MCF 10A (cell line): ENCODE measurements around the gene BMPR1A. TPM values are rescaled to one million over a fixed set of nuclear protein-coding genes. Genes with fewer than 3 reads are reported as not detected.

Experiments
- BruUV-seq: library from RNA; stranded (reverse); fragments of 400-500 nt; replicated peaks from 2 replicates; lab custom pipeline; 2021; lab: Mats Ljungman, UMichigan
- CTCF ChIA-PET: fragments of 300-600 bp; sonication (Branson Sonifier 250); formaldehyde crosslinking; extraction: SDS; loops from one replicate; lab custom pipeline; 2021; ENCODE audit warnings: antibody characterized with exemption, inconsistent platforms; lab: Yijun Ruan, JAX
- POLR2A ChIA-PET: fragments of 300-600, 350-650 bp; sonication (Branson Sonifier 250); formaldehyde crosslinking; extraction: SDS; loops from one replicate; lab custom pipeline; 2020; ENCODE audit warnings: antibody characterized with exemption, inconsistent platforms; lab: Yijun Ruan, JAX
- DNase-seq: peaks from one replicate; pipeline ENCODE4 v3.0.0-alpha.2; 2018; ENCODE audit not compliant: unreplicated experiment
- H3K27ac Mint-ChIP-seq: one replicate; pipeline ENCODE4 v1.8.0; 2022; ENCODE audit warnings: mild to moderate bottlenecking, low read depth, mixed read lengths; ENCODE audit not compliant: unreplicated experiment
- H3K27me3 Mint-ChIP-seq: one replicate; pipeline ENCODE4 v1.8.0; 2022; ENCODE audit warnings: mixed read lengths; ENCODE audit not compliant: insufficient read depth, unreplicated experiment
- H3K36me3 Mint-ChIP-seq: one replicate; pipeline ENCODE4 v1.8.0; 2022; ENCODE audit warnings: mild to moderate bottlenecking, moderate library complexity, mixed read lengths; ENCODE audit not compliant: insufficient read depth, unreplicated experiment
- H3K4me1 Mint-ChIP-seq: one replicate; pipeline ENCODE4 v1.8.0; 2022; ENCODE audit warnings: mixed read lengths; ENCODE audit not compliant: insufficient read depth, unreplicated experiment
- H3K4me3 Mint-ChIP-seq: one replicate; pipeline ENCODE4 v1.8.0; 2022; ENCODE audit warnings: mild to moderate bottlenecking, moderate library complexity, mixed read lengths; ENCODE audit not compliant: unreplicated experiment
- H3K9me3 Mint-ChIP-seq: one replicate; pipeline ENCODE4 v1.8.0; 2022; ENCODE audit warnings: mixed read lengths; ENCODE audit not compliant: unreplicated experiment
- intact Hi-C: fragments of 100-400 bp; cut with micrococcal nuclease; formaldehyde crosslinking; loops from 2 replicates; pipeline ENCODE4 v1.14.1; 2022
- total RNA-seq: library from RNA; stranded (reverse); gene quantifications from 2 replicates; pipeline ENCODE4 v1.2.3, GENCODE V29; 2022
- TF ChIP-seq, protein P1 (sequence below): fragments of 200-600 bp; IDR thresholded peaks from one replicate; pipeline ENCODE4 v1.8.0; 2022; ENCODE audit warnings: antibody characterized with exemption, mild to moderate bottlenecking; ENCODE audit not compliant: unreplicated experiment

Gene BMPR1A
- total RNA-seq, 1 experiment from 2014 or later: 27.3 TPM

GRCh38 chr10:86755454-86755739, 1.0 kb upstream of the BMPR1A start:
- no TSS peak for BruUV-seq
- CTCF ChIA-PET: no interaction called here
- Mint-ChIP-seq H3K4me1 (peaks cover 42% of the 10 kb centered on the region), H3K36me3 (peaks cover 7% of the 10 kb centered on the region), H3K27me3 (no peaks in the 10 kb centered on the region), H3K4me3 (peak overlapping the region; percentile 84), H3K27ac (peak overlapping the region; percentile 84), H3K9me3 (no peaks in the 10 kb centered on the region)
- DNase-seq: no peak
- intact Hi-C loops: loop anchor here (5.0 kb wide), 3 partner anchors 42 to 163 kb away; no protein-coding TSS in a partner anchor
- POLR2A ChIA-PET: interaction anchor here (0.5 to 4.9 kb wide), 16 partner anchors 13 to 339 kb away, joined by 3 to 48 read pairs (median 4); partner anchors contain the start of genes GLUD1 and SHLD2
- TF ChIP-seq, protein P1, sequence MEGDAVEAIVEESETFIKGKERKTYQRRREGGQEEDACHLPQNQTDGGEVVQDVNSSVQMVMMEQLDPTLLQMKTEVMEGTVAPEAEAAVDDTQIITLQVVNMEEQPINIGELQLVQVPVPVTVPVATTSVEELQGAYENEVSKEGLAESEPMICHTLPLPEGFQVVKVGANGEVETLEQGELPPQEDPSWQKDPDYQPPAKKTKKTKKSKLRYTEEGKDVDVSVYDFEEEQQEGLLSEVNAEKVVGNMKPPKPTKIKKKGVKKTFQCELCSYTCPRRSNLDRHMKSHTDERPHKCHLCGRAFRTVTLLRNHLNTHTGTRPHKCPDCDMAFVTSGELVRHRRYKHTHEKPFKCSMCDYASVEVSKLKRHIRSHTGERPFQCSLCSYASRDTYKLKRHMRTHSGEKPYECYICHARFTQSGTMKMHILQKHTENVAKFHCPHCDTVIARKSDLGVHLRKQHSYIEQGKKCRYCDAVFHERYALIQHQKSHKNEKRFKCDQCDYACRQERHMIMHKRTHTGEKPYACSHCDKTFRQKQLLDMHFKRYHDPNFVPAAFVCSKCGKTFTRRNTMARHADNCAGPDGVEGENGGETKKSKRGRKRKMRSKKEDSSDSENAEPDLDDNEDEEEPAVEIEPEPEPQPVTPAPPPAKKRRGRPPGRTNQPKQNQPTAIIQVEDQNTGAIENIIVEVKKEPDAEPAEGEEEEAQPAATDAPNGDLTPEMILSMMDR: no peak

DNA sequence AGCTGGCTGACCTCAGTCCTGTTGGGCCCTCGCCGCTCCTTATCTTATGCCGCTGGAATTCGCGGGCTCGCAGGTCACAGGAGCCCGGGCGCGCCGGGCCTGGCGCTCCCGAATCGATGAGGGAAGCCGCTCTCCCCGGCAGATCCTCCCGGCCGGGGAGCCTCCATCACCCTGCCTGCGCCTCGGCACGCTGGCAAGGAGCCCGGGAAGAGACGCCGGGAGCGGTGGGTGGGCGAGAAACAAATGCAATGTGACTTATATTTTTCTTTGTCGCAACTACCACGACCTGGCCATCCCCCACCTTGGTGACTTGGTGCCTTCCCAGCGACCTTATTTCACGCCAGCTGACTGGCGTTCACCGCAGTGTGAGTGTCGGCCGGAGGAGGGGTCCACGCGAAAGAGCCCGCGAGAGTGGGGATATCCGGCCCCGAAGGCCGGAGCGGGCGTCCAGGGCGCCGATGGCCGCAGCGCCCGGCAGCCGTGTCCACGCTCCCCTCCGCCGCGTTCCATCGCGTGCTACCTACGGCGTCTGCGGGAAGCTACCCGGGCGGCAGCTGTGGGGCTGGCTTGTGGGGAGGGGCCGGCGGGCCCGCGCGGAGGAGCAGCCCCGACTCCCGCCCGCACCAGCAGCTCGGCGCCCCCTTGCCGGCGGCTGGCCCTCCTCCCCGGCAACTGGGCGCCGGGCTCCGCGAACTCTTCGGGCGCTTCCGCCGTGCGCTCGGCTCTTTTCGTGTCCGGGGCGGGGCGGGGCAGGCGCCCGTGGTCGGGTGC, 494 bp upstream of the BMPR1A start:
- intact Hi-C loops: loop anchor here (5.0 kb wide), 3 partner anchors 41 to 164 kb away; no protein-coding TSS in a partner anchor
- BruUV-seq: no TSS peak
- Mint-ChIP-seq H3K9me3 (no peaks in the 10 kb centered on the region), H3K27ac (peak overlapping the region; percentile 84), H3K36me3 (peaks cover 7% of the 10 kb centered on the region), H3K27me3 (no peaks in the 10 kb centered on the region), H3K4me3 (peak overlapping the region; percentile 84), H3K4me1 (peaks cover 42% of the 10 kb centered on the region)
- peak; percentile 67 for DNase-seq
- ChIA-PET POLR2A (interaction anchor here (0.5 to 4.9 kb wide), 23 partner anchors 12 to 339 kb away, joined by 3 to 48 read pairs (median 4); partner anchors contain the start of genes ADIRF, GLUD1 and SHLD2), CTCF (interaction anchor here (0.5 to 0.6 kb wide), 3 partner anchors 15 to 329 kb away, joined by 3 read pairs; no protein-coding TSS in a partner anchor)
- TF ChIP-seq, protein P1: no peak

DNA sequence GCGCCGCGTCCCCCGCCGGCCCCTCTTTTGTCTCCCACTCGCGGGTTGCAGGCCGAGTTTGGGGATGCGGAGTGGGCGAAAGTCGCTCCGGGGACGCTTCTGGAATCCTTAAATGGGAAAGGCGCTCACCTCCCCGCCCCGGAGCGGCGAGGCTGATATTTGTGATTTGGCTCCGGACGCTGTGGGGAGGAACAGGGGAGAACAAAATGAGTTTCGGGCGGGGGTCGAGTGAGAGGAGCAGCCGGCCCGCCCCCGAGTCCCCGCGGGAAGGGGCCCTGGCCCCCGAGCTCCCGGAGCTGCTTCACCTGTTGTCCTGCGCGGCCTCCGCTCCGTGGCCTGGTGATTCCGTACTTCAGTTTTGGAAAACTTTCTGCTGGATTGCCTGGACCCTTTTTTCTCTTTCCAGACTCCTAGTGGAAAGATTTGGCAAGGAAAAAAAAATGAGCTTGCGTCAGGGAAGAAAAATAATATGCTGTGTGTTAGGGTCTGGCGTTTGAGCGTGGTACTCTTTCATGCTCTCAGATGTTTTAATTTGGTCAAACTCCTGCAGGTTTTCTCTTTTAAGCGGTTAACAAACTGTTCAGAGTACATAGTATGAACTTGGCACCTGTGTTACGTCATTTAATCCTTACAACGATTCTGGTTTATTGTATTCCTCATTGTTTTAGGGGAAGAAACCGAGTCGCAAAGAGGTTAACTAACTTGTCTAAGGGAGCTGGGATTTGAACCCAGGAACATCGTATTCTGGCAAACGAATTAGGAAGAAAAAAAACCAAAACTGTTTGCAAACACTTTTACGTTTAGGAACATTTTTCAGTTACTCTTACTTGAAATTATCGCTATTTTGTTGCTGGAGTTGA, 924 bp downstream of the BMPR1A start:
- Mint-ChIP-seq H3K9me3 (no peaks in the 10 kb centered on the region), H3K4me3 (peak overlapping the region; percentile 84), H3K36me3 (peaks cover 7% of the 10 kb centered on the region), H3K27ac (peak overlapping the region; percentile 84), H3K27me3 (no peaks in the 10 kb centered on the region), H3K4me1 (peaks cover 49% of the 10 kb centered on the region)
- BruUV-seq: no TSS peak
- intact Hi-C loops: loop anchor here (1.0 to 5.0 kb wide), 4 partner anchors 40 to 165 kb away; no protein-coding TSS in a partner anchor
- DNase-seq: peak; percentile 63
- ChIA-PET POLR2A (interaction anchor here (0.6 to 4.9 kb wide), 26 partner anchors 9 to 1401 kb away, joined by 3 to 48 read pairs (median 5); partner anchors contain the start of gene MINPP1), CTCF (interaction anchor here (0.6 to 2.5 kb wide), 9 partner anchors 13 to 217 kb away, joined by 3 to 8 read pairs (median 5); no protein-coding TSS in a partner anchor)
- TF ChIP-seq, protein P1: peak; percentile 18
